HCT116 (cell line): ENCODE measurements around the gene LMBR1L. TPM values are rescaled to one million over a fixed set of nuclear protein-coding genes. Genes with fewer than 3 reads are reported as not detected.

Experiments
- ATAC-seq: fragments of 200-7000 bp; cut with Tn5 transposase; 2 replicates; pipeline ENCODE4 v1.9.1; 2020; ENCODE audit warnings: mild to moderate bottlenecking, moderate library complexity
- BruUV-seq: library from RNA; stranded (reverse); fragments of 400-500 nt; replicated peaks from 2 replicates; lab custom pipeline; 2021; lab: Mats Ljungman, UMichigan
- CTCF ChIA-PET: fragments of 300-600 bp; sonication (Branson Sonifier 250); formaldehyde crosslinking; loops from one replicate; lab custom pipeline; 2021; ENCODE audit warnings: antibody characterized with exemption; lab: Charles Lee
- POLR2A ChIA-PET: fragments of 300-600, 350-600 bp; sonication (Branson Sonifier 250); formaldehyde crosslinking; loops from one replicate; lab custom pipeline; 2021; ENCODE audit warnings: antibody characterized with exemption; lab: Charles Lee
- RAD21 ChIA-PET, 2 experiments: fragments of 300-600 bp; sonication (Branson Sonifier 250); formaldehyde crosslinking; loops; one replicate each; lab custom pipeline; 2023; ENCODE audit warnings: low total read pairs in 2 of 2; ENCODE audit not compliant: uncharacterized antibody in 2 of 2, unreplicated experiment in 2 of 2, low non-redundant PET in 1 of 2; lab: Charles Lee
- DNase-seq: peaks from one replicate; pipeline ENCODE4 v3.0.0-alpha.2; 2010; ENCODE audit warnings: low read depth, low spot score
- H2AFZ ChIP-seq: fragments of 200-600 bp; shearing (Covaris generic), sonication (generic); 2 replicates; pipeline ENCODE4 v1.6.1; 2017; ENCODE audit warnings: low read depth, mixed run types, mixed read lengths, antibody characterized with exemption, low read length; ENCODE audit not compliant: poor library complexity, severe bottlenecking
- H3K27ac ChIP-seq: 2 replicates; pipeline ENCODE4 v1.5.1; 2012; ENCODE audit warnings: low read depth, low read length
- H3K27me3 ChIP-seq: fragments of 200-600 bp; sonication (generic); 2 replicates; pipeline ENCODE4 v1.6.1; 2016; ENCODE audit warnings: mixed run types, low read length, mixed read lengths; ENCODE audit not compliant: insufficient read depth
- H3K36me3 ChIP-seq, 2 experiments: fragments of 200-500 bp in 1 of 2; fragments of 200-600 bp in 1 of 2; sonication (Bioruptor generic) in 1 of 2; sonication (generic) in 1 of 2; 2 replicates each; pipeline versions ENCODE4 v1.5.1 to v1.6.1; 2014 to 2016; ENCODE audit warnings: low read length in 2 of 2, inconsistent platforms in 1 of 2, mixed read lengths in 1 of 2, mixed run types in 1 of 2; ENCODE audit not compliant: insufficient read depth in 2 of 2, control insufficient read depth in 1 of 2
- H3K4me1 ChIP-seq, 2 experiments: fragments of 200-600 bp in 1 of 2; sonication (generic) in 1 of 2; 2 replicates each; pipeline versions ENCODE4 v1.5.1 to v1.6.1; 2012 to 2017; ENCODE audit warnings: low read length in 2 of 2, inconsistent platforms in 1 of 2, mild to moderate bottlenecking in 1 of 2, mixed read lengths in 1 of 2, mixed run types in 1 of 2, moderate library complexity in 1 of 2; ENCODE audit not compliant: insufficient read depth in 2 of 2, control insufficient read depth in 1 of 2
- H3K4me2 ChIP-seq: fragments of 200-600 bp; sonication (generic); 2 replicates; pipeline ENCODE4 v1.6.1; 2017; ENCODE audit warnings: mixed run types, low read length, mixed read lengths
- H3K4me3 ChIP-seq, 2 experiments: fragments of 200-600 bp in 1 of 2; sonication (generic) in 1 of 2; replicated peaks in 1 of 2; 2 replicates each; pipeline ENCODE4 v1.5.1; 2011 to 2016; ENCODE audit warnings: low read length in 2 of 2, control low read depth in 1 of 2, low read depth in 1 of 2, mild to moderate bottlenecking in 1 of 2, mixed read lengths in 1 of 2, mixed run types in 1 of 2
- H3K79me2 ChIP-seq: fragments of 200-600 bp; sonication (generic); 2 replicates; pipeline ENCODE4 v1.6.1; 2017; ENCODE audit warnings: mild to moderate bottlenecking, mixed run types, low read length, moderate library complexity, mixed read lengths; ENCODE audit not compliant: insufficient read depth
- H3K9ac ChIP-seq: fragments of 200-600 bp; sonication (generic); 2 replicates; pipeline ENCODE4 v1.6.1; 2016; ENCODE audit warnings: low read length, mixed read lengths
- H3K9me2 ChIP-seq: fragments of 200-600 bp; sonication (generic), shearing (Covaris generic); 2 replicates; pipeline ENCODE4 v1.6.1; 2017; ENCODE audit warnings: mixed run types, mild to moderate bottlenecking, moderate library complexity; ENCODE audit not compliant: insufficient read depth
- H3K9me3 ChIP-seq, 2 experiments: fragments of 200-500 bp in 1 of 2; fragments of 200-600 bp in 1 of 2; sonication (Bioruptor generic) in 1 of 2; sonication (generic) in 1 of 2; 2 replicates each; pipeline ENCODE4 v1.6.1; 2014 to 2017; ENCODE audit warnings: low read length in 2 of 2, mixed read lengths in 2 of 2, inconsistent platforms in 1 of 2, low read depth in 1 of 2, mild to moderate bottlenecking in 1 of 2, mixed run types in 1 of 2, moderate library complexity in 1 of 2; ENCODE audit not compliant: control insufficient read depth in 1 of 2, insufficient read depth in 1 of 2
- H4K20me1 ChIP-seq: fragments of 200-600 bp; sonication (generic), shearing (Covaris generic); 2 replicates; pipeline ENCODE4 v1.6.1; 2017; ENCODE audit warnings: mixed run types, mild to moderate bottlenecking, moderate library complexity; ENCODE audit not compliant: insufficient read depth
- ATF3 ChIP-seq: IDR thresholded peaks from 2 replicates; pipeline ENCODE4 v1.6.1; 2012
- CBX3 ChIP-seq: IDR thresholded peaks from 2 replicates; pipeline ENCODE4 v1.6.1; 2012; ENCODE audit warnings: low read depth
- CEBPB ChIP-seq: IDR thresholded peaks from 2 replicates; pipeline ENCODE4 v1.6.1; 2012; ENCODE audit warnings: low read depth
- CTCF ChIP-seq, 3 experiments: fragments of 200-600 bp in 1 of 3; sonication (generic) in 1 of 3; IDR thresholded peaks in 2 of 3; conservative IDR thresholded peaks in 1 of 3; 2 replicates each; pipeline ENCODE4 v1.5.1; 2012 to 2017; ENCODE audit warnings: low read depth in 2 of 3, low read length in 2 of 3, antibody characterized with exemption in 1 of 3, borderline replicate concordance in 1 of 3, control low read depth in 1 of 3, mild to moderate bottlenecking in 1 of 3, mixed read lengths in 1 of 3, mixed run types in 1 of 3, moderate library complexity in 1 of 3; ENCODE audit not compliant: insufficient read depth in 1 of 3
- EZH2 ChIP-seq: fragments of 200-600 bp; sonication (generic); IDR thresholded peaks from 2 replicates; pipeline ENCODE4 v1.6.1; 2017; ENCODE audit warnings: antibody characterized with exemption, mixed run types
- EZH2phosphoT487 ChIP-seq: fragments of 200-600 bp; IDR thresholded peaks from 2 replicates; pipeline ENCODE4 v1.6.1; 2018; ENCODE audit warnings: antibody characterized with exemption, borderline replicate concordance
- JUND ChIP-seq: IDR thresholded peaks from 2 replicates; pipeline ENCODE4 v1.6.1; 2012
- MAX ChIP-seq: IDR thresholded peaks from 2 replicates; pipeline ENCODE4 v1.6.1; 2012
- POLR2AphosphoS5 ChIP-seq: IDR thresholded peaks from 2 replicates; pipeline ENCODE4 v1.6.1; 2011; ENCODE audit warnings: mild to moderate bottlenecking, low read depth, low read length, moderate library complexity
- RAD21 ChIP-seq: IDR thresholded peaks from 2 replicates; pipeline ENCODE4 v1.6.1; 2012; ENCODE audit warnings: low read depth, mild to moderate bottlenecking
- REST ChIP-seq: IDR thresholded peaks from 2 replicates; pipeline ENCODE4 v1.6.1; 2012; ENCODE audit warnings: low read depth
- SIN3A ChIP-seq: IDR thresholded peaks from 2 replicates; pipeline ENCODE4 v1.6.1; 2012; ENCODE audit warnings: low read depth
- SRF ChIP-seq: IDR thresholded peaks from 2 replicates; pipeline ENCODE4 v1.6.1; 2012; ENCODE audit warnings: low read depth
- YY1 ChIP-seq: IDR thresholded peaks from 2 replicates; pipeline ENCODE4 v1.6.1; 2011; ENCODE audit warnings: low read length, low read depth, moderate library complexity, mild to moderate bottlenecking; ENCODE audit not compliant: insufficient replicate concordance; ENCODE audit errors: extremely low read depth
- ZBTB33 ChIP-seq: IDR thresholded peaks from 2 replicates; pipeline ENCODE4 v1.6.1; 2011; ENCODE audit warnings: mild to moderate bottlenecking, low read length, moderate library complexity; ENCODE audit not compliant: insufficient replicate concordance; ENCODE audit errors: extremely low read depth
- intact Hi-C: fragments of 100-400 bp; cut with micrococcal nuclease; formaldehyde crosslinking; loops from 2 replicates; pipeline ENCODE4 v1.10.0; 2022
- total RNA-seq: library from RNA; stranded (reverse); gene quantifications from one replicate; pipeline ENCODE4 v1.2.1, GENCODE V29; 2021; ENCODE audit not compliant: unreplicated experiment

LMBR1L gene
- total RNA-seq, 1 experiment from 2014 or later, result 44.4 TPM

- ChIA-PET RAD21 (no interaction called here), CTCF (interaction anchor here (1.1 to 4.9 kb wide), 6 partner anchors 9 to 34 kb away, joined by 4 to 59 read pairs (median 9); partner anchors contain the start of genes RHEBL1 and TUBA1B), POLR2A (no interaction called here)
- no peaks in the 10 kb centered on the region for H3K9me3 ChIP-seq
- no peak overlapping the region for H3K9ac ChIP-seq
- H3K36me3 ChIP-seq, result 0 out of 4 replicates have a peak, but pooled peaks cover 6 to 12% of the 10 kb centered on the region in 2 experiments
- no peak overlapping the region for H2AFZ ChIP-seq
- H3K4me3 ChIP-seq, result no peak overlapping the region
- no peaks in the 10 kb centered on the region for H3K9me2 ChIP-seq
- H3K4me1 ChIP-seq, result 0 out of 4 replicates have a peak, but pooled peaks cover 0 to 1% of the 10 kb centered on the region in 2 experiments
- intact Hi-C loops, result no loop called here
- BruUV-seq, result no TSS peak
- no peaks in the 10 kb centered on the region for H4K20me1 ChIP-seq
- no peak overlapping the region for H3K27ac ChIP-seq
- no peak overlapping the region for H3K4me2 ChIP-seq
- no peaks in the 10 kb centered on the region for H3K27me3 ChIP-seq
- TF ChIP-seq CEBPB, result no peak
- TF ChIP-seq CBX3, result no peak
- no peak for TF ChIP-seq RAD21
- TF ChIP-seq CTCF (IDR thresholded peaks at IDR 0.05 in 2 of 3, conservative IDR thresholded peaks at IDR 0.05 in 1 of 3; ENCODE audit: borderline replicate concordance in 1 of 3, insufficient read depth in 1 of 3, low read depth in 2 of 3, low read length in 2 of 3), result no peak
- TF ChIP-seq JUND, result no peak
- no peak for TF ChIP-seq REST
- TF ChIP-seq YY1, result no peak
- TF ChIP-seq ATF3, result no peak
- no peak for TF ChIP-seq ZBTB33
- no peak for TF ChIP-seq EZH2
- TF ChIP-seq SRF, result no peak
- TF ChIP-seq POLR2AphosphoS5, result no peak
- no peak for TF ChIP-seq EZH2phosphoT487
- TF ChIP-seq SIN3A, result no peak
- no peak for TF ChIP-seq MAX
- H3K79me2 ChIP-seq, result no peaks in the 10 kb centered on the region
- ATAC-seq (no peak), DNase-seq (no peak)
Measured at GRCh38 chr12:49097381-49097780, 13.3 kb downstream of the LMBR1L start.
